GM18511 (cell line): ENCODE data around the gene SLC6A16.
"Not testable (repeated sequence)": the region's sequence is repeated elsewhere in the genome, so short reads cannot be mapped to it uniquely, and the experiment has no call there.

Experiments used
- ATAC-seq: cut with Tn5 transposase; IDR thresholded peaks from one replicate; pipeline ENCODE4 v1.9.1; 2021; ENCODE audit warnings: mild to moderate bottlenecking, moderate library complexity; ENCODE audit not compliant: unreplicated experiment

Gene SLC6A16

GRCh38 chr19:49331616-49332055 lies 6.6 kb upstream of the SLC6A16 start:
- ATAC-seq, result no peak

- not testable (repeated sequence) for ATAC-seq
Measured at GRCh38 chr19:49331187-49331586, 6.2 kb upstream of the SLC6A16 start.

- ATAC-seq, result no peak
Measured at GRCh38 chr19:49328741-49329140, 3.8 kb upstream of the SLC6A16 start.

GRCh38 chr19:49327878-49328544 lies 3.0 kb upstream of the SLC6A16 start:
- ATAC-seq, result no peak

GRCh38 chr19:49326165-49326704 lies 1.2 kb upstream of the SLC6A16 start:
- no peak for ATAC-seq

GRCh38 chr19:49325756-49326155 lies 765 bp upstream of the SLC6A16 start:
- not testable (repeated sequence) for ATAC-seq

GRCh38 chr19:49318296-49318695 lies 6.7 kb downstream of the SLC6A16 start:
- no peak for ATAC-seq

- no peak for ATAC-seq
Measured at GRCh38 chr19:49316284-49316683, 8.7 kb downstream of the SLC6A16 start.

- no peak for ATAC-seq
Measured at GRCh38 chr19:49315111-49315510, 9.9 kb downstream of the SLC6A16 start.

GRCh38 chr19:49309087-49309486 lies 15.9 kb downstream of the SLC6A16 start:
- ATAC-seq, result no peak

GRCh38 chr19:49306734-49307133 lies 18.3 kb downstream of the SLC6A16 start:
- ATAC-seq, result not testable (repeated sequence)

GRCh38 chr19:49301866-49302252 lies 23.1 kb downstream of the SLC6A16 start:
- no peak for ATAC-seq

GRCh38 chr19:49301165-49301865 lies 23.7 kb downstream of the SLC6A16 start:
- ATAC-seq, result no peak

- not testable (repeated sequence) for ATAC-seq
Measured at GRCh38 chr19:49298653-49299052, 26.3 kb downstream of the SLC6A16 start.

GRCh38 chr19:49297403-49297802 lies 27.6 kb downstream of the SLC6A16 start:
- no peak for ATAC-seq

GRCh38 chr19:49295208-49295880 lies 29.6 kb downstream of the SLC6A16 start:
- no peak for ATAC-seq

- ATAC-seq, result no peak
Measured at GRCh38 chr19:49294401-49294800, 30.6 kb downstream of the SLC6A16 start.

- ATAC-seq, result no peak
Measured at GRCh38 chr19:49290517-49290916, 34.5 kb downstream of the SLC6A16 start.

GRCh38 chr19:49289286-49289685 lies 35.7 kb downstream of the SLC6A16 start:
- ATAC-seq, result not testable (repeated sequence)

- not testable (repeated sequence) for ATAC-seq
Measured at GRCh38 chr19:49288205-49288604, 36.8 kb downstream of the SLC6A16 start.

- no peak for ATAC-seq
Measured at GRCh38 chr19:49287141-49287770, 37.7 kb downstream of the SLC6A16 start.
